Smooth muscle cell of the brain vasculature (primary cell): ENCODE results near the gene ARHGAP6.

Experiments used
- DNase-seq: peaks from one replicate; pipeline ENCODE4 v3.0.0-alpha.2; 2012; ENCODE audit warnings: low read depth, low spot score

Gene ARHGAP6

GRCh38 chrX:11113731-11114130, 552.0 kb downstream of the ARHGAP6 start:
- DNase-seq: no peak

GRCh38 chrX:11111947-11112346, 553.8 kb downstream of the ARHGAP6 start:
- no peak for DNase-seq

- peak; percentile 39 for DNase-seq
Observed at GRCh38 chrX:11111037-11111851, 554.5 kb downstream of the ARHGAP6 start, which contains the start of gene HCCS. HCCS (plus strand) TSS chrX:11111332; CDS start chrX:11112061, 729 bp downstream.

GRCh38 chrX:11109968-11110367, 555.8 kb downstream of the ARHGAP6 start:
- DNase-seq: no peak

GRCh38 chrX:11108253-11108941, 557.3 kb downstream of the ARHGAP6 start:
- DNase-seq: no peak

- no peak for DNase-seq
Observed at GRCh38 chrX:11105080-11105479, 560.6 kb downstream of the ARHGAP6 start.

GRCh38 chrX:11103751-11104150, 562.0 kb downstream of the ARHGAP6 start:
- no peak for DNase-seq

- DNase-seq: no peak
Observed at GRCh38 chrX:11103006-11103405, 562.7 kb downstream of the ARHGAP6 start.

GRCh38 chrX:11100281-11101035, 565.3 kb downstream of the ARHGAP6 start:
- peak; percentile 18 for DNase-seq

GRCh38 chrX:11099465-11099864, 566.3 kb downstream of the ARHGAP6 start:
- DNase-seq: no peak

GRCh38 chrX:11097933-11098332, 567.8 kb downstream of the ARHGAP6 start:
- no peak for DNase-seq

- no peak for DNase-seq
Observed at GRCh38 chrX:11089802-11090201, 575.9 kb downstream of the ARHGAP6 start.
